SIG-M5 treated with dmso at 0.1 percent for 504 hours (cell line): Measurements from ENCODE around the gene GMPS.

Experiments used
- DNase-seq: peaks from one replicate; lab custom pipeline; 2025; ENCODE audit not compliant: unreplicated experiment; lab: John Stamatoyannopoulos, UW

GMPS gene

GRCh38 chr3:155991212-155991611 lies 120.8 kb downstream of the GMPS start:
- no peak for DNase-seq

DNA sequence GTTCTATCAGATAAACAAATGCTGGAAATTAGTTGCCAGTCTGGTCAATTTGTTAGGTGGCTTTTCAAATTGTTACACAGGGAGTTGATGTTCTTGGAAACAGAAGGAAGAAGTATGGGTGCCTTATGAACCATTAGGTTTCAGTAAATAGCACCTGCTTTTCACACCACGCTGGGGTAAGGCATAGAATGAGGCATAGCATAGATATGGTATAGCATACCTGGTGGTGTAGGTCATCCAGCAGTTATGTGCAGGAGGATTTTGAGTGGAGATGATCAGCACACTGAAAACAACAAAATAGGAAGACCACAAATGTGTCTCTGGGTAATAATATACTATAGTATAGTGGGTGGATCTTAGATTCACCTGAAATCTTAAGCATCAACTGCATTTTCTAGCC lies 121.4 kb downstream of the GMPS start:
- DNase-seq = no peak
